ENCODE data around the gene PSMA6.

Gene PSMA6

GRCh38 chr14:35338731-35339405 is 46.7 kb downstream of the PSMA6 start:
- Histone ChIP-seq H3K9me3 (ENCODE audit: control insufficient read depth, insufficient read depth, low read depth, low read length) (no peaks in the 10 kb centered on the region), H3K36me3 (ENCODE audit: control insufficient read depth in 2 of 2, insufficient read depth in 1 of 2, low read length in 2 of 2) (no peaks in the 10 kb centered on the region), H3K4me3 (ENCODE audit: low read depth, low read length) (no peak overlapping the region), H3K4me1 (ENCODE audit: control insufficient read depth, insufficient read depth, low read length) (0 out of 2 replicates have a peak, but pooled peaks cover 3% of the 10 kb centered on the region), H3K27ac (ENCODE audit: extremely low read depth, low read depth, low read length) (no peak overlapping the region)
- ChIA-PET CTCF (interaction anchor here (0.6 kb wide), 1 partner anchor 60 kb away, joined by 3 read pairs; no protein-coding TSS in a partner anchor), POLR2A (no interaction called here)
- TF ChIP-seq ZNF114 (tag by site-specific recombination; IDR thresholded peaks at IDR 0.05): no peak
- no peak for TF ChIP-seq GFI1B (tag by site-specific recombination; IDR thresholded peaks at IDR 0.05)
- TF ChIP-seq ZNF501 (tag by site-specific recombination; IDR thresholded peaks at IDR 0.05): no peak
- no peak for TF ChIP-seq SP2 (tag by site-specific recombination; IDR thresholded peaks at IDR 0.05)
- TF ChIP-seq ZNF140 (tag by site-specific recombination; IDR thresholded peaks at IDR 0.05): no peak
- no peak for TF ChIP-seq ZNF366 (tag by site-specific recombination; conservative IDR thresholded peaks at IDR 0.05)

GRCh38 chr14:35339761-35340406 is 47.7 kb downstream of the PSMA6 start:
- no peak for TF ChIP-seq ZFP37 (tag by site-specific recombination; IDR thresholded peaks at IDR 0.05)
- TF ChIP-seq ZNF600 (tag by site-specific recombination; IDR thresholded peaks at IDR 0.05): 0 out of 2 replicates have a peak, but pooled peaks have one; percentile 51
- no peak for TF ChIP-seq SP3 (tag by site-specific recombination; IDR thresholded peaks at IDR 0.05)
- TF ChIP-seq ZNF560 (tag by site-specific recombination; IDR thresholded peaks at IDR 0.05; ENCODE audit: borderline replicate concordance): no peak
- peak; percentile 26; the same call in 1 of the 2 replicates for TF ChIP-seq ZIC2 (tag by site-specific recombination; IDR thresholded peaks at IDR 0.05)
- Histone ChIP-seq H3K27ac (ENCODE audit: extremely low read depth, low read depth, low read length) (no peak overlapping the region), H3K4me3 (ENCODE audit: low read depth, low read length) (no peak overlapping the region), H3K36me3 (ENCODE audit: control insufficient read depth in 2 of 2, insufficient read depth in 1 of 2, low read length in 2 of 2) (no peaks in the 10 kb centered on the region), H3K4me1 (ENCODE audit: control insufficient read depth, insufficient read depth, low read length) (0 out of 2 replicates have a peak, but pooled peaks cover 3% of the 10 kb centered on the region), H3K9me3 (ENCODE audit: control insufficient read depth, insufficient read depth, low read depth, low read length) (no peaks in the 10 kb centered on the region)
- POLR2A ChIA-PET: interaction anchor here (0.6 kb wide), 1 partner anchor 491 kb away, joined by 9 read pairs; no protein-coding TSS in a partner anchor
- CTCF ChIA-PET: no interaction called here

GRCh38 chr14:35340616-35341453 is 48.7 kb downstream of the PSMA6 start:
- ChIA-PET CTCF (interaction anchor here (1.1 kb wide), 1 partner anchor 54 kb away, joined by 3 read pairs; no protein-coding TSS in a partner anchor), POLR2A (interaction anchor here (0.6 to 0.8 kb wide), 2 partner anchors 49 to 492 kb away, joined by 3 to 9 read pairs; partner anchors contain the start of gene PSMA6)

GRCh38 chr14:35341454-35341750 is 49.2 kb downstream of the PSMA6 start:
- Histone ChIP-seq H3K27ac (ENCODE audit: extremely low read depth, low read depth, low read length) (no peak overlapping the region), H3K36me3 (ENCODE audit: control insufficient read depth in 2 of 2, insufficient read depth in 1 of 2, low read length in 2 of 2) (no peaks in the 10 kb centered on the region), H3K4me3 (ENCODE audit: low read depth, low read length) (no peak overlapping the region), H3K4me1 (ENCODE audit: control insufficient read depth, insufficient read depth, low read length) (no peaks in the 10 kb centered on the region), H3K9me3 (ENCODE audit: control insufficient read depth, insufficient read depth, low read depth, low read length) (no peaks in the 10 kb centered on the region)
- peak; percentile 87 for TF ChIP-seq ZFHX2 (tag by site-specific recombination; conservative IDR thresholded peaks at IDR 0.05)
- no peak for TF ChIP-seq ZNF426 (tag by site-specific recombination; IDR thresholded peaks at IDR 0.05)
- no peak for TF ChIP-seq ZNF121 (tag by site-specific recombination; IDR thresholded peaks at IDR 0.05)
- TF ChIP-seq SP2 (tag by site-specific recombination; IDR thresholded peaks at IDR 0.05): peak; percentile 56; the same call in 1 of the 2 replicates
- peak; percentile 80; the same call in 1 of the 2 replicates for TF ChIP-seq SP3 (tag by site-specific recombination; IDR thresholded peaks at IDR 0.05)
- TF ChIP-seq EGR2 (tag by site-specific recombination; IDR thresholded peaks at IDR 0.05; ENCODE audit: low read depth): peak; percentile 72
- TF ChIP-seq GLIS2 (tag by site-specific recombination; IDR thresholded peaks at IDR 0.05): 0 out of 2 replicates have a peak, but pooled peaks have one; percentile 26
- ChIA-PET CTCF (interaction anchor here (1.1 kb wide), 1 partner anchor 53 kb away, joined by 3 read pairs; no protein-coding TSS in a partner anchor), POLR2A (interaction anchor here (0.8 kb wide), 1 partner anchor 49 kb away, joined by 3 read pairs; the partner anchor contains the start of gene PSMA6)

More at GRCh38 chr14:35340616-35341453, 48.7 kb downstream of the PSMA6 start:
- H3K36me3 ChIP-seq (ENCODE audit: control insufficient read depth in 2 of 2, insufficient read depth in 1 of 2, low read length in 2 of 2): no peaks in the 10 kb centered on the region
- no peaks in the 10 kb centered on the region for H3K4me1 ChIP-seq (ENCODE audit: control insufficient read depth, insufficient read depth, low read length)
- no peak overlapping the region for H3K4me3 ChIP-seq (ENCODE audit: low read depth, low read length)
- TF ChIP-seq ZNF792 (tag by site-specific recombination; IDR thresholded peaks at IDR 0.05): no peak
- TF ChIP-seq SP7 (tag by site-specific recombination; IDR thresholded peaks at IDR 0.05): no peak
- no peak for TF ChIP-seq GLI2 (tag by site-specific recombination; IDR thresholded peaks at IDR 0.05; ENCODE audit: borderline replicate concordance, low read depth)
- no peak for TF ChIP-seq ZNF510 (tag by site-specific recombination; IDR thresholded peaks at IDR 0.05; ENCODE audit: insufficient replicate concordance)
- no peak for TF ChIP-seq KLF1 (tag by site-specific recombination; IDR thresholded peaks at IDR 0.05)
- TF ChIP-seq ZNF549 (tag by site-specific recombination; IDR thresholded peaks at IDR 0.05): no peak
- no peak for TF ChIP-seq SETDB1 (IDR thresholded peaks at IDR 0.05; ENCODE audit: insufficient read length, low read length)
- no peak for TF ChIP-seq ZNF514 (tag by site-specific recombination; IDR thresholded peaks at IDR 0.05)
- TF ChIP-seq KLF16 (tag by site-specific recombination; IDR thresholded peaks at IDR 0.05): no peak
- no peak overlapping the region for H3K27ac ChIP-seq (ENCODE audit: extremely low read depth, low read depth, low read length)
- H3K9me3 ChIP-seq (ENCODE audit: control insufficient read depth, insufficient read depth, low read depth, low read length): no peaks in the 10 kb centered on the region
